Right forelimb (tissue), 1 donor: ENCODE measurements around the gene ZNF649.
"Not testable (repeated sequence)": the region's sequence is repeated elsewhere in the genome, so short reads cannot be mapped to it uniquely, and the experiment has no call there.

Experiments
- DNase-seq: peaks from one replicate; pipeline ENCODE4 v3.0.0-alpha.2; 2018

Gene ZNF649

GRCh38 chr19:51904331-51905165, at the start of gene ZNF649:
Gene ZNF649 (minus strand): TSS chr19:51905017. CDS start chr19:51900107, 4,910 bp downstream.
- peak; percentile 91 for DNase-seq

- peak; percentile 72 for DNase-seq
Observed at GRCh38 chr19:51948975-51949374, 44.2 kb upstream of the ZNF649 start.

GRCh38 chr19:51946602-51947001, 41.8 kb upstream of the ZNF649 start:
- DNase-seq, result no peak

- no peak for DNase-seq
Observed at GRCh38 chr19:51944798-51945552, 40.2 kb upstream of the ZNF649 start.

- no peak for DNase-seq
Observed at GRCh38 chr19:51938936-51939335, 34.1 kb upstream of the ZNF649 start.

GRCh38 chr19:51931921-51932320, 27.1 kb upstream of the ZNF649 start:
- no peak for DNase-seq

GRCh38 chr19:51927859-51928258, 23.0 kb upstream of the ZNF649 start:
- DNase-seq, result no peak

GRCh38 chr19:51926784-51927741, 22.2 kb upstream of the ZNF649 start, which contains the start of gene ZNF613:
Gene ZNF613 (plus strand): TSS chr19:51927472. CDS start chr19:51936221, 8,749 bp downstream.
- DNase-seq, result peak; percentile 92

- DNase-seq, result no peak
Observed at GRCh38 chr19:51926426-51926783, 21.6 kb upstream of the ZNF649 start.

- no peak for DNase-seq
Observed at GRCh38 chr19:51921949-51922348, 17.1 kb upstream of the ZNF649 start.

- DNase-seq, result no peak
Observed at GRCh38 chr19:51919606-51920005, 14.8 kb upstream of the ZNF649 start.

- DNase-seq, result no peak
Observed at GRCh38 chr19:51916167-51916566, 11.3 kb upstream of the ZNF649 start.

GRCh38 chr19:51915324-51915867, 10.6 kb upstream of the ZNF649 start:
- no peak for DNase-seq

GRCh38 chr19:51907981-51908380, 3.2 kb upstream of the ZNF649 start:
- not testable (repeated sequence) for DNase-seq

GRCh38 chr19:51906108-51906507, 1.3 kb upstream of the ZNF649 start:
- DNase-seq, result not testable (repeated sequence)

GRCh38 chr19:51905639-51906038, 822 bp upstream of the ZNF649 start:
- DNase-seq, result not testable (repeated sequence)

GRCh38 chr19:51905206-51905605, 389 bp upstream of the ZNF649 start:
- DNase-seq, result no peak

- no peak for DNase-seq
Observed at GRCh38 chr19:51903192-51903591, 1.6 kb downstream of the ZNF649 start.

- DNase-seq, result no peak
Observed at GRCh38 chr19:51901860-51902259, 3.0 kb downstream of the ZNF649 start.

- DNase-seq, result no peak
Observed at GRCh38 chr19:51891193-51891747, 13.5 kb downstream of the ZNF649 start.

GRCh38 chr19:51889934-51890333, 14.9 kb downstream of the ZNF649 start:
- no peak for DNase-seq
